ENCODE measurements around the gene SIN3A.
"Not testable (repeated sequence)": the region's sequence is repeated elsewhere in the genome, so short reads cannot be mapped to it uniquely, and the experiment has no call there.

Gene SIN3A

DNA sequence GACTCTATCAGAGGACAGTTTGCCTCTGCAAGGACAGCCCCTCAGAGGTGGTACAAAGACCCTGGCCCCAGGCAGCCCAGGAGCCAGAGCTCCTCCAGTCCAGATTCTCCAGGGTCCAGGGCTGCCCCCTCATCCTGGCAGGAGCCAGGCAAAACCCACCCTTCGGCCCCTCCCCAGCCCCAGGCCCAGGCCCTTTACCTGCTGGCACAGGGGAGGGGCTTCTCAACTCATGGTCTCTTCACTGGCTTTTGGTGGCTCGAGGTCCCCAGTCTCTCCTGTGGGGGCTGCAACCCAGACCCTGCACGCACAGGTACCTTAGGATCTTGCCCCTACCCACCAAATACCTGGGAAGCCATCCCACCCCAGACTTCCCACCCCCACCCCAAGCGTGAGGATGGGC, 96.1 kb downstream of the SIN3A start:
- Histone ChIP-seq H3K36me3 (ENCODE audit: control insufficient read depth, insufficient read depth, low read length) (peaks cover 57% of the 10 kb centered on the region), H3K9ac (ENCODE audit: low read length) (no peak overlapping the region), H3K27ac (ENCODE audit: low read depth, low read length) (no peak overlapping the region), H3K4me3 (ENCODE audit: low read depth, low read length) (no peak overlapping the region), H3K27me3 (ENCODE audit: control insufficient read depth, insufficient read depth, low read length) (no peaks in the 10 kb centered on the region), H3K9me3 (ENCODE audit: control insufficient read depth, insufficient read depth, low read depth, low read length) (no peaks in the 10 kb centered on the region), H3K4me1 (ENCODE audit: control insufficient read depth, insufficient read depth, low read length) (no peaks in the 10 kb centered on the region)

DNA sequence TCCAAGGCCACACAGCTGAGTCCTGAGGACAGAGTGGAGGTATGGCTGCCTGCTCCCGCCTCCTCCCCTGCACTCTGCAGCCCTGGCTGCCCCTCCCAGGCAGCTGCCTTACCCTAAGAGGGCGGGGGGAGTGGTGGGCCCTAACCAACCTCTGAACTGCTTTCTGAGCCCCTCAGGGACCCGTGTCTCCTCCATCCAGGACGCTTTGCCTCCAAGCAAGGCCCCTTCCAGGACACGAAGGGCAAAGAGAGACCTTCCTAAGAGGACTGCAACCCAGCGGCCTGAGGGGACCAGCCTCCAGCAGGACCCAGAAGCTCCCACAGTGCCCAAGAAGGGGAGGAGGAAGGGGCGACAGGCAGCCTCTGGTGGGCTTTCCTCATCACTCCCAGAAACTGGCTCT, 97.0 kb downstream of the SIN3A start:
- H3K4me1 ChIP-seq (ENCODE audit: control insufficient read depth, insufficient read depth, low read length) = no peaks in the 10 kb centered on the region
- no peak overlapping the region for H3K9ac ChIP-seq (ENCODE audit: low read length)
- H3K36me3 ChIP-seq (ENCODE audit: control insufficient read depth, insufficient read depth, low read length) = peaks cover 48% of the 10 kb centered on the region
- H3K4me3 ChIP-seq (ENCODE audit: low read depth, low read length) = no peak overlapping the region
- H3K9me3 ChIP-seq (ENCODE audit: control insufficient read depth, insufficient read depth, low read depth, low read length) = no peaks in the 10 kb centered on the region
- no peak overlapping the region for H3K27ac ChIP-seq (ENCODE audit: low read depth, low read length)
- peaks cover 9% of the 10 kb centered on the region; the same call in 1 of the 2 replicates for H3K27me3 ChIP-seq (ENCODE audit: control insufficient read depth, insufficient read depth, low read length)

DNA sequence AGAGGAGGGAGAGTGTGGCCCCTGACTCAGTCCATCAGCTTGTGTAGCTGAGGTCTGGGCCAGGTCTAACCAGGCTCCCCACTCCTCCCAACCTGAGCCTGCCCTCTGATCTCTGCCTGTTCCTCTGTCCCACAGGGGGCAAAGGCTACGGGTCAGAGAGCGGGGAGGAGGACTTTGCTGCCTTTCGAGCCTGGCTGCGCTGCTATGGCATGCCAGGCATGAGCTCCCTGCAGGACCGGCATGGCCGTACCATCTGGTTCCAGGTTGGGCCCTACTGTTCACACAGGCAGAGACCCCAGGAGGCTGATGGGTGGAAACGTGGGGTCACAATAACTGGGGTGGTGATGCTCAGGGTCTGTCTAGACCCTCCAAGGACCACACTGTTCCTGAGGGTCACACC, 97.9 kb downstream of the SIN3A start:
- no peak overlapping the region for H3K9ac ChIP-seq (ENCODE audit: low read length)
- peaks cover 40% of the 10 kb centered on the region for H3K36me3 ChIP-seq (ENCODE audit: control insufficient read depth, insufficient read depth, low read length)
- no peak overlapping the region for H3K4me3 ChIP-seq (ENCODE audit: low read depth, low read length)
- peaks cover 5% of the 10 kb centered on the region; the same call in 1 of the 2 replicates for H3K4me1 ChIP-seq (ENCODE audit: control insufficient read depth, insufficient read depth, low read length)
- H3K27me3 ChIP-seq (ENCODE audit: control insufficient read depth, insufficient read depth, low read length) = peaks cover 17% of the 10 kb centered on the region
- no peaks in the 10 kb centered on the region for H3K9me3 ChIP-seq (ENCODE audit: control insufficient read depth, insufficient read depth, low read depth, low read length)
- no peak overlapping the region for H3K27ac ChIP-seq (ENCODE audit: low read depth, low read length)

DNA sequence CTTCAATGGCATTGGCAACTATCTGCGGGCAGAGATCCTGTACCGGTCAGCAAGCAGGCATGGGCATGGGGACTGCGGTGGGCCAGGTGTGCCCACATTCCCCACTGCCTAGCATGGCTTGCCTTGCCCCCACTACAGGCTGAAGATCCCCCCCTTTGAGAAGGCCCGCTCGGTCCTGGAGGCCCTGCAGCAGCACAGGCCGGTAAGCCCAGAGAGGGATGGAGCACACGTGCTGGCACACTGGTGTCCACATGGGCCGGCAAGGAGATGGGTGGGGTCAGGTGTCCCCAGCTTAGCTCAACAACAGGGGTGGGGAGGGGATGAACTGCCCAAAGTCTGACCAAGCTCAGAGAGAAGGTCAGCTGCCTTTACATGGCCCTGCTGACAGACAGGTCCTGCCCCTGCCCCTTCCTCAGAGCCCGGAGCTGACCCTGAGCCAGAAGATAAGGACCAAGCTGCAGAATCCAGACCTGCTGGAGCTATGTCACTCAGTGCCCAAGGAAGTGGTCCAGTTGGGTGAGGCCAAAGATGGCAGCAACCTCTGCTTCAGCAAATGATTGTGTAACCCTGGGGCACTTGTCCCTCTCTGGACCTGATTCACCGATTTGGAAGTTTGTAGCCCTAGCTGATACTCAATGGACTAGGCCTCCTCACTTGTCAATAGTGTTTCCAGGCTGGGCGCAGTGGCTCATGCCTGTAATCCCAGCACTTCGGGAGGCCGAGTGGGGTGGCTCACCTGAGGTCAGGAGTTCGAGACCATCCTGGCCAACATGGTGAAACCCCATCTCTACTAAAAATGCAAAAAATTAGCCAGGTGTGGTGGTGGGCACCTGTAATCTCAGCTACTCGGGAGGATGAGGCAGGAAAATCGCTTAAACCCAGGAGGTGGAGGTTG, 99.1 kb downstream of the SIN3A start:
- H3K9ac ChIP-seq (ENCODE audit: low read length) = no peak overlapping the region
- H3K4me1 ChIP-seq (ENCODE audit: control insufficient read depth, insufficient read depth, low read length) = peaks cover 6% of the 10 kb centered on the region; the same call in 1 of the 2 replicates
- H3K27me3 ChIP-seq (ENCODE audit: control insufficient read depth, insufficient read depth, low read length) = peaks cover 28% of the 10 kb centered on the region
- no peak overlapping the region for H3K27ac ChIP-seq (ENCODE audit: low read depth, low read length)
- no peak overlapping the region for H3K4me3 ChIP-seq (ENCODE audit: low read depth, low read length)
- H3K9me3 ChIP-seq (ENCODE audit: control insufficient read depth, insufficient read depth, low read depth, low read length) = no peaks in the 10 kb centered on the region
- peaks cover 32% of the 10 kb centered on the region for H3K36me3 ChIP-seq (ENCODE audit: control insufficient read depth, insufficient read depth, low read length)

DNA sequence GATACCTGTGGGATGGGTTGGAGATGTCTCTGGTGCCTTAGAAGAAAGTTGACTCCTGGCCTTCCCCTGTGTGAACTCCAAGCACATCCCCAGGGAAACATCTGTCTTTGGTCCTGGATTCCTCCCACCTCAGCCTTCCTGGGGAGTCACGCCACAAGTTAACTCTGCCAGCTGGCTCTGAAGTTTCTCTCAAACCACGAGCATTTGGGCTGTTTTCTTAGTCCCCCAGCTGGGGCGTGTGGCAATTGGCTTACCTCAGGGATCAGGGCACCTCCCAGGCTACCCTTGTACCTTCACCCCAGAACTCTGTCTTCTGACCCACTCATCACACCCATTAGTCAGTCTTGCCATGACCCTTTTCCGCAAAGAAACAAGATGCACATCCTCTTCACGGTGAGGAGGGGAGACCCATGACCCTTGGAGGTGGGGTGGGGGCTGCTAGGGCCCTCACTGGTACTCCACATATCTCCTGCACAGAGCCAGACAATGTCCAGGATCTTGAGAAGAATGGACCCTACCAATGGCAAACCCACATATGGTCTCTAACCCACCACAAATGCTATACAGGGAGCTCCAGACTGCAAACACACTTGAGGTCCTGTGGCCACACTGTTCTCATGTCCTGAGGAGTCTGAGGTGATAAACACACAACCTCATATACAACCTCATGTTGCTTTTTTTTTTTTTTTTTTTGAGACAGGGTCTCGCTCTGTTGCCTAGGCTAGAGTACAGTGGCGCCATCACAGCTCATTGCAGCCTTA, 100.7 kb downstream of the SIN3A start:
- Histone ChIP-seq H3K4me3 (ENCODE audit: low read depth, low read length) (no peak overlapping the region), H3K27ac (ENCODE audit: low read depth, low read length) (no peak overlapping the region), H3K27me3 (ENCODE audit: control insufficient read depth, insufficient read depth, low read length) (peaks cover 40% of the 10 kb centered on the region), H3K9me3 (ENCODE audit: control insufficient read depth, insufficient read depth, low read depth, low read length) (no peaks in the 10 kb centered on the region), H3K9ac (ENCODE audit: low read length) (no peak overlapping the region), H3K36me3 (ENCODE audit: control insufficient read depth, insufficient read depth, low read length) (peaks cover 18% of the 10 kb centered on the region), H3K4me1 (ENCODE audit: control insufficient read depth, insufficient read depth, low read length) (peaks cover 6% of the 10 kb centered on the region; the same call in 1 of the 2 replicates)

DNA sequence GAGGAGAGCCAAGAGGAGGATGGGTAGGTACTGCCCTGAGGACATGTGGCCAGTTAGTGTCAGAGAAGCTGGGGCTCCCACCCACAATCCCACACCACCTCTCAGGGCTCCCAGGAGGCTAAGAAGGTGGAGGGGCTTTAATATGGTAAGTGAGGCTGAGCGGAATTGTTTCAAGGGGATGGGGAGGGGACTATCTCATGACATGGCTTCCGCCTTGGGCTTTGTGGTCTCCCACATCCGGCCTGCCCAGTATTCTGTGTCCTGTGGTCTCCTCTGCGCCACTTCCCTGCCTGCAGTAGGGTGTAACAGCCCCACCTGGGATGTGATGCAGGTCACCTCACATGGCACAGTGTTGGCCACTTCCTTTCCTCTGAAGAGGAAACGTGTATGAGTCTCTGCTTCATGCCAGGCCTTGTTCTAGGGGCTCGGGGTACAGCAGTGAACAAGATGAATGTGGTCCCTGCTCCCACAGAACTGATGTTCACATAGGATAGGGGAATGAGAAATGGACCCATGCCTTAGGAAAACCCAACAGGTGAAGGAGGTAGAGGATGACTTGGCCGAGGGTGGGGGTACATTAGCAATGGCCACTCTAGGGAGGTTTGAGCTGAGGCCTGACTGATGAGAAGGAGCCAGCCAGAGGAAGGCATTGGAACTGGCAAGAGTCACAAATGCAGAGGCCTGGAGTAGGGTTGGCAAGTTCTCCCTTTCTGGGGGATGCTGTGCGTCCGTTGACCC, 101.5 kb downstream of the SIN3A start:
- Histone ChIP-seq H3K9ac (ENCODE audit: low read length) (no peak overlapping the region), H3K27me3 (ENCODE audit: control insufficient read depth, insufficient read depth, low read length) (peaks cover 40% of the 10 kb centered on the region), H3K4me3 (ENCODE audit: low read depth, low read length) (no peak overlapping the region), H3K27ac (ENCODE audit: low read depth, low read length) (no peak overlapping the region), H3K36me3 (ENCODE audit: control insufficient read depth, insufficient read depth, low read length) (peaks cover 14% of the 10 kb centered on the region; the same call in 1 of the 2 replicates), H3K4me1 (ENCODE audit: control insufficient read depth, insufficient read depth, low read length) (peaks cover 6% of the 10 kb centered on the region; the same call in 1 of the 2 replicates), H3K9me3 (ENCODE audit: control insufficient read depth, insufficient read depth, low read depth, low read length) (no peaks in the 10 kb centered on the region)

DNA sequence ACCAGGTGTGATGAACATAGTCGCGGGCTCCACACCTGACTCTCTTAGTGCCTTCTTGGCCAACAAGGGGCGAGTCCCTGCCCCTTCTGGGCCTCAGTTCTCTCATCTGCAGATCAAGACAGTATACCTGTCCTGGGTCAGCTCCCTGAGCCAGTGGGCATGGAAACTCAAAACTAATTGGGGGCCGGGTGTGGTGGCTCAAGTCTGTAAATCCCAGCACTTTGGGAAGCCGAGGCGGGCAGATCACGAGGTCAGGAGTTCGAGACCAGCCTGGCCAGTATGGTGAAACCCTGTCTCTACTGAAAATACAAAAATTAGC, 102.2 kb downstream of the SIN3A start:
- not testable (repeated sequence) for H3K9ac ChIP-seq (ENCODE audit: low read length); H3K27ac ChIP-seq (ENCODE audit: low read depth, low read length); H3K9me3 ChIP-seq (ENCODE audit: control insufficient read depth, insufficient read depth, low read depth, low read length); H3K4me1 ChIP-seq (ENCODE audit: control insufficient read depth, insufficient read depth, low read length)
- Histone ChIP-seq H3K4me3 (ENCODE audit: low read depth, low read length) (peak overlapping the region; percentile 91; the same call in 1 of the 2 replicates), H3K36me3 (ENCODE audit: control insufficient read depth, insufficient read depth, low read length) (0 out of 2 replicates have a peak, but pooled peaks cover 10% of the 10 kb centered on the region), H3K27me3 (ENCODE audit: control insufficient read depth, insufficient read depth, low read length) (peaks cover 40% of the 10 kb centered on the region)

DNA sequence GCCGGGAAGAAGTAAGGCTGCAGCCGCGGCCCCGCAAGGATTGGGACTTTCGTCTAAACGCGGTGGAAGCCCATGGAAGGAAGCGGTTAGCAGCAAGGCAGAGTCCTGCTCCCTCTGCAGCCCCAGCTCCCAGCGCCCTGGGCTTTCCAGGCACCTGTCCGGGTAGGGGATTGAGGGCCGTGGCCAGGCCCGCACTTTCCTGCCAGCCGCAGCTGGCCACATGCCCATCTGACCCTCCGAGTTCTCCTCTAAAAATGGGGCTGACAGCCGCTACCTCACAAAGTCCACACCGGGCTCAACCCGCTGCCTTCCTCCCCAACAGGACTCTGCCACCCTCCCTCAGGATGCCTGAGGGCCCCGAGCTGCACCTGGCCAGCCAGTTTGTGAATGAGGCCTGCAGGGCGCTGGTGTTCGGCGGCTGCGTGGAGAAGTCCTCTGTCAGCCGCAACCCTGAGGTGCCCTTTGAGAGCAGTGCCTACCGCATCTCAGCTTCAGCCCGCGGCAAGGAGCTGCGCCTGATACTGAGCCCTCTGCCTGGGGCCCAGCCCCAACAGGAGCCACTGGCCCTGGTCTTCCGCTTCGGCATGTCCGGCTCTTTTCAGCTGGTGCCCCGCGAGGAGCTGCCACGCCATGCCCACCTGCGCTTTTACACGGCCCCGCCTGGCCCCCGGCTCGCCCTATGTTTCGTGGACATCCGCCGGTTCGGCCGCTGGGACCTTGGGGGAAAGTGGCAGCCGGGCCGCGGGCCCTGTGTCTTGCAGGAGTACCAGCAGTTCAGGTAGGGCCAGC, 102.7 kb downstream of the SIN3A start:
- Histone ChIP-seq H3K4me3 (ENCODE audit: low read depth, low read length) (peak overlapping the region; percentile 91), H3K9ac (ENCODE audit: low read length) (peak overlapping the region; percentile 74), H3K27ac (ENCODE audit: low read depth, low read length) (no peak overlapping the region), H3K36me3 (ENCODE audit: control insufficient read depth, insufficient read depth, low read length) (0 out of 2 replicates have a peak, but pooled peaks cover 5% of the 10 kb centered on the region), H3K4me1 (ENCODE audit: control insufficient read depth, insufficient read depth, low read length) (peaks cover 6% of the 10 kb centered on the region; the same call in 1 of the 2 replicates), H3K27me3 (ENCODE audit: control insufficient read depth, insufficient read depth, low read length) (peaks cover 40% of the 10 kb centered on the region), H3K9me3 (ENCODE audit: control insufficient read depth, insufficient read depth, low read depth, low read length) (no peaks in the 10 kb centered on the region)

DNA sequence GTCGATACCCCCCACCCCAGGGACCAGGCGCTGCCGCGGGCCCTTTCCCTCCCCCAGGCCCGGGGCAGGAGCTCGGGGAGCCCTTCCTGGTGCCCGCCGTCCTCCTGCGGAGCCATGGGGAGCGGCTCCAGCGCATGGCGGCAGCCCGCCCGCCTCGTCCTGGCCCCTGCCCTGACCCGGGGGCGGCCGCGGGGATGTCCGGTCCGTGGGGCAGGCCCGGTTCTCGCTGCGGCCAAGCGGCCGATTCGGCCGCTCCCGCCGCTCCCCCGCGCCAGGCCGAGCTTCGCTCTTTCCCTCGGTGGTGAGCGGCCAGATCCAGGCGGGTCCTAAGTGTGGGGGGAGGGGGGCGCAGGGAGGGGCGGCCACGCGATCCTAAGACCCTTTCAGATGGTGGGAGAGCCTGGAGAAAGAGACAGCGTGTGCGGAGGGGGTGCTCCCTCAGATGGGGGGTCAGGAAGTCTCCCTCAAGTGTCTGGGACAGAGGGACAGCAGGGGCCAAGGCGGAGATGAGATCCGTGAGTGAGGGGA, 103.4 kb downstream of the SIN3A start:
- no peak overlapping the region for H3K27ac ChIP-seq (ENCODE audit: low read depth, low read length)
- no peaks in the 10 kb centered on the region for H3K9me3 ChIP-seq (ENCODE audit: control insufficient read depth, insufficient read depth, low read depth, low read length)
- peak overlapping the region; percentile 91 for H3K4me3 ChIP-seq (ENCODE audit: low read depth, low read length)
- peak overlapping the region; percentile 74 for H3K9ac ChIP-seq (ENCODE audit: low read length)
- peaks cover 40% of the 10 kb centered on the region for H3K27me3 ChIP-seq (ENCODE audit: control insufficient read depth, insufficient read depth, low read length)
- H3K36me3 ChIP-seq (ENCODE audit: control insufficient read depth, insufficient read depth, low read length) = no peaks in the 10 kb centered on the region
- peaks cover 6% of the 10 kb centered on the region; the same call in 1 of the 2 replicates for H3K4me1 ChIP-seq (ENCODE audit: control insufficient read depth, insufficient read depth, low read length)
